OCI-M2 (cell line): ENCODE results near the gene SLC51B.
"Not testable (repeated sequence)": the region's sequence is repeated elsewhere in the genome, so short reads cannot be mapped to it uniquely, and the experiment has no call there.

ENCODE experiments used
- DNase-seq: peaks from one replicate; lab custom pipeline; 2025; ENCODE audit not compliant: unreplicated experiment; lab: John Stamatoyannopoulos, UW

The SLC51B gene

DNA sequence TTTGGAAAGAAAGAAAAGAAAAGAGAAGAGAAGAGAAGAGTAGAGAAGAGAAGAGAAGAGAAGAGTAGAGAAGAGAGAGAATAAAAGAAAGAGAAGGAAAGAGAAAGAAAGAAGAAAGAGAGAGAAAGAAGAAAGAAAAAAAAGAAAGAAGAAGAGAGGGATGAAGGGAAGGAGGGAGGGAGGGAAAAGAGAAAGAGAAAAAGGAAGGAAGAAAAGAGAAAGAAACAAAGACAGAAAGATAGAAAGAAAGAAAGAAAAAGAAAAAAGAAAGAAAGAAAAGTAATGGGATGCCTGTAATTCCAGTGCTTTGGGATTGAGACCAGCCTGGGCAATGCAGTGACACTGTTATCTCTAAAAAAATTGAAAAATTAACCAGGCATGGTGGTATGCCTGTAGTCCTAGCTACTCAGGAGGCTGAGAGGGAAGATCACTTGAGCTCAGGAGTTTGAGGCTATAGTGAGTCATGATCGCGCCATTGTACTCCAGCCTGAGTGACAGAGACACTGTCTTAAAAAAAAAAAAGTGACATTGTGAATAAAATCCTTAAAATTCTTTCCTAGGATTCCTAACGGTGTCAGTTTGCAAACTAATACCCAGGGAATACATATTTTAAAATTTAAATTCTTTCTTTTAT, 20.9 kb downstream of the SLC51B start:
- DNase-seq: no peak

DNA sequence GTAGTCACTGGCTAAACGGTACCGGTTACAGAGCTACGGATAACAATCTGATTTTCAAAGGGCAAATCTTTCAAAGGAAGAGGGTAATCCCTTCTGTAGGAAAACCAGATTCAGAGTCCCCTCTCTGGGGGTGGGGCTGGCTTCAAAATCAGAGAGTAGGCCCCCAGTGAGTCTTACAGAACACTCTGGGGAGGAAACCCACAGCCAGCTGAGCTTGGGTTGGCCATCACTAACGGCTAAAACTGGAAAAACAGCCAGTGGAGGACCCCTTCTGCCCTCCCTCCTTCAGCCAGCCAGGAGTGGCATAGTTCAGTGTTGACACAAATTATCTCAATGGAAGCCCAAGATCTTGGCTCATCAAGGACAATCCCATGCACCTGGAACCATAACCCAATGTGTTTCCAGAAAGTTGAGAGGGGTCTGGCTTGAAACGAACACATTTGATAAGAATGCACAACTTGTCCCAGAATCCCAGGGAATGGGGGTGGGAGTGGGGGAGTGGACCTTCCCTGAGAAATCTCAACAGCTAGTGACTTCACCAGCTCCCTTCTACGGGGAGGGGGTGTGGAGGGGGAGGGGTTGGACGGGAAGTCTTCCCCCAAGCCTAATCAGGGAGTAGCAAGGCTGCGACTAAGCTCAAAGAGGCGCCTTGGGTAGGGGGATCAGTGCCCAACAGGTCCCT, 21.6 kb downstream of the SLC51B start:
- DNase-seq: no peak

DNA sequence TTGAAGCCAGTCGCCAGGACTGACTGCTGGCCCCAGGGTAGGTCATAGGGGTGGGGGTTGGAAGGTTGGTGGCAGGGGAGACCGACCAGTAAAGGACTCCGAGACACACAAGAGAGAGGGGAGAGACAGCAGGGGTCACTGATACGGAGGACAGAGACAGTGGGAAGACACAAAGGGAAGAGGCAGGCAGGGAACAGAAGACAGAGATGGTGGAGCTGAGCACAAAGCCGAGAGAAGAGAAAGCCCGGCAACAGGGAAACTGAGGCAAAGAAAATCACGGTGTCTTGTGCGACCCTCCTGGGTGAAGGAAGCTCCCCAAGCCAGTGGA, 22.1 kb downstream of the SLC51B start:
- no peak for DNase-seq

DNA sequence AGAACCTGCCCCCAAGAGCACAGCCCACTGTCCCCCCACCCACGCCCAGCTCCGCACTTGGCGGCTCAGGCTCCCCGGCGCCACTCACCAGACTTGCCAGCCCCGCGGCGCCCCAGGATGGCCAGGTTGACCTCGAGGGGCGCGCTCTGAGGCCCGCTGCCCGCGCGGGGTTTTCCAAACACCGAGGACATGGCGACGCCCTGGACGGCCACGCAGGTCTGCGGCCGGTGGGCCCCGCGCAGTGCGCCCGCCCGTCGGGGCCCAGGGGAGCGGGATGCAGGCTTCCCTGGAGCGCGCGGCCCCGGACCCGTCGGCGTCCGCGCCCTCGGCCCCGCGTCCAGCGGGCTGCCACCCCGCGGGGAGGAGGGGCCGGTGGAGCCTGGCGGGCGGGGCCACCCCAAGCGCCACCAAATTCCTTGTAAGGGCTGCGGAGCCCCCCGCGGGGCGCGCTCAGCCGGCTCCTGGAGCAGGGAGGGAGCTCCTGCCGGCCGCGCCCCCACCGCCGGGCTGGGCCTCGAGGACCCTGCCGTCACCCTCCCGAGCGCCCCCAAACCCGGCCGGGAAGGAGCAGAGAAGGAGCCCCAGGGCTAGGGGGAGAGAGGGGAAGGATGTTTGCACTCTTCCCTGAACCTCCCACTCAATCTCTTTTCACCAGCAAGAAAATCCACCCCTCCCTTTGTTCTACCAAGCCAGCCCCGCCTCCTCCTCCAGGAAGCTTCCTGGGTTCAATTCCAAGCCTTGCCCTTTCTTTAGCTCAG, 22.6 kb downstream of the SLC51B start, which contains the start of gene RASL12:
TSS of gene RASL12 (minus strand) at position 347 of the 758 bp plus-strand sequence. CDS start at position 191, 156 bp downstream.
- no peak for DNase-seq

DNA sequence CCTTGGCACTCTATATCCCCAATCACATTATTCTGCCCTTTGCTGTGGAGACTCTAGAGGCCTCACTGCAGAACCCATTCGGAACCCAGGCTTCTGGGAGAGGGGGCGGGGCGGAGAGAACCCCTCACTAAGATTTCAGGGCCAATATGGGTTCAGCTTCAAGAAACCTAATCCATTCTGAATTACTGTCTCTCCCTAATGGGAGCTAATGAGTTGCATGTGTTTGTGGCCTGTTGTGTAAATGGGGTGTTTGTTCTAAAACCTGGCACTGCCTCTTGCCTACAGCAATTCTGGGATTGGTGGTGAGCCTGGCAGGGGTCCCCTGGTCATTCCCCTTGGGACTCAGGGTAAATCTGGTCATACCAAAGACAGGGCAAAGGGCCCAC, 23.2 kb downstream of the SLC51B start:
- DNase-seq: no peak

DNA sequence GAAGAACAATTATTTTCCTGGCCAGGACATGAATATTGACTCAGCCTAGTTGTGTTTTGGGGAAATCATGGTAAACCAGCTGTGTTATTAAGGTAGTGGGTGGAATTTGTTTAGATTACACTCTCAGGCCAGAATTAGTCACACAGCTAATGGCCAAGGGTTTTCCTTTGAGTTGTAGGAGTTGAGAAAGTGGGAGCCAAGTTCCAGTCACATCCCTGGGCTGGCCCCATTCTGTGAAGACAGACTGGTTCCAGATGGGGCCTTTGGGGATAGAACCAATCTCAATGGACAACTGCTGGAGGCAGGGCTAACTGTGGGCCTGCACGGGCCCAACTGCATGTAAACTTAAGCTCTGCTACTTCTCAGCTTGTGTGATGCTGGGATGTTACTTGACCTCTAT, 24.0 kb downstream of the SLC51B start:
- no peak for DNase-seq

DNA sequence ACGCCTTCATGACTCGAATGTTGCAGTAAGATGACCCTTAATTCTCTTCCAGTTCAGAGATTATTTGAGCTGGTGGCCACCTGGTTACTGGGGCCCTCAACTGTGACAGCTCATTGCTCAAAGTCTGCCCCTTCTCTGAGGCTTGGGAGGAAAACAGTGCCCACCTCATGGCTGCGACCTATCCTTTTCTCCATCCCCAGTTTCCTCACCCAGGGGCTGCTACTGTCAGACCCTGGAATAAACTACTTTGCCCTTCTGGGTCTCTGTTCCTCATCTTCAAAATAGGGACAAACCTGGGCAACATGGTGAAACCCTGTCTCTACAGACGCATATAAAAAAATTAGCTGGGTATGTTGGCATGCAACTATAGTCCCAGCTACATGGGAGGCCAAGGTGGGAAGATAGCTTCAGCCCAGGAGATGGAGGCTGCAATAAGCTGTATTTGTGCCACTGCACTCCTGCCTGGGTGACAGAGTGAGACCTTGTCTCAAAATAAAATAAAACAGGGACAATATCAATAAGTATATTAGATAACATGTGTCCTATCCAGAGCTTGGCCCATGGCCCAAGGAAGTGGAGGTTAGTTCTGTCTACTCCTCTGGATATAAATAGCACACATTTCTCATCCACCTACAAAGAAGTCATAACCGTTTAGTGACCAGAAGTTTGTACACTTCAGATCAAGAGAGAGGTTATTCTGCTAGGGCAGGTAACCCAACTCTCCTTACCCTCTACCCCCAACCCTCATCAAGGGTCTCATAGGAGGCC, 24.8 kb downstream of the SLC51B start:
- DNase-seq: no peak

DNA sequence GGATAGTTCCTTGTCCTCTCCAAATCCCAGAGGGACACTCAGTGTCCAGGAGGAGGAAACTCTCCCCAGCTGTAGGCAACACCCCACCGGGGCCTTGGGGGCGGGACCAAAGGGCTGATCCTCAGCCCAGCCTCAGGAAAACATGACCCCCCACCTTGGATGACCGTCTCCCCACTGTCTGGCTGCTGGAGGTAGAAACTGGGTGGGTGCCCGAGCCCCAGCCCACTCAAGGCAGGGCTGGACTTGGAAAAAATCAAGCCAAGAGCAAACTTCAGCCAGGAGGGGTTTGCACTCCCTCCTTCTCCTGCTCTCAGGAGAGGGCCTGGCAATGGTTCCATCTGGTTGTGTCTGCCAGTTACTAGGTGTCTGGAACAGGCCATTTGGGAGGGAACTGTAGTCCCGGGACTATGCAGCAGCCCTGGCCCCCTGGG, 26.2 kb downstream of the SLC51B start:
- DNase-seq: no peak

DNA sequence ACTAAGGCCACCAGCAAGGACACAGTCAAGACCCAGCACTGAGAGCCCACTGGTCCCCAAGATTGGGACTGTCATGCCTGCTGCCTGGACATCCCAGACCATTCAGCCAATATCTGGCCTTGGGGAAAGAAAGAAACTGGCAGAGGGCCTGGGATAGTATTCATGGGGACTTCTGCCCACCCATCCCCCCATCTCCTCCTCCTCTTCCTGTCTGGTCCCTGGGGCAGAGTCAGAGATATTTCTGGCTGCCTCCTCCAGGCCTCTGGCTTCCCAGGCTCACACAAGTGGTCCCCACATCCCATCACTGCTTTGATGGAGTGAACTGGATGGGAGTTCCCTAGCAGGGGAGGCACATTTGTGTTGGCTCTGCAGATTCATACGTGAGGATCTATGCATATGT, 26.8 kb downstream of the SLC51B start:
- no peak for DNase-seq

DNA sequence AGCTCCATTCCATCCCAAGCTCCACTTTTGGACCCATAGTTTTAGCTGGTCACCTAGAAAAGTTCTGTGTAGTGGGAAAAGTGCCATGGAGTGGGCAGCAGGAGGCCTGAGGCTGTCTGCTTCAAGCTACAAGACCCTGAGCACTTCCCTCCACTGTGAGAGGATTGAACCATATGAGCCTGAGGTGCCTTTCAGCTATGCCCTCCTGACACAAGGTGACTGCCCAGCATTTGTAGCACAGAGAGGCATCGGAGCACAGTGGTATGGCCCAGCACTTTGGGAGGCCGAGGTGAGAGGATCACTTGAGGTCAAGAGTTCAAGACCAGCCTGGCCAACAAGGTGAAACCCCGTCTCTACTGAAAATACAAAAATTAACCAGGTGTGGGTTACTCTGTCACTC, 27.4 kb downstream of the SLC51B start:
- DNase-seq: no peak

DNA sequence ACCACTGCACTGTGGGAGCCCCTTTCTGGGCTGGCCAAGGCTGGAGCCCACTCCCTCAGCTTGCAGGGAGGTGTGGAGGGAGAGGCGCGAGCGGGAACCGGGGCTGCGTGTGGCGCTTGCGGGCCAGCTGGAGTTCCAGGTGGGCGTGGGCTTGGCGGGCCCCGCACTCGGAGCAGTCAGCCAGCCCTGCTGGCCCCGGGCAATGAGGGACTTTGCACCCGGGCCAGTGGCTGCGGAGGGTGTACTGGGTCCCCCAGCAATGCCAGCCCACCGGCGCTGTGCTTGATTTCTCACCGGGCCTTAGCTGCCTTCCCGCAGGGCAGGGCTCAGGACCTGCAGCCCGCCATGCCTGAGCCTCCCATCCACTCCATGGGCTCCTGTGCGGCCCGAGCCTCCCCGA, 29.8 kb downstream of the SLC51B start:
- not testable (repeated sequence) for DNase-seq

DNA sequence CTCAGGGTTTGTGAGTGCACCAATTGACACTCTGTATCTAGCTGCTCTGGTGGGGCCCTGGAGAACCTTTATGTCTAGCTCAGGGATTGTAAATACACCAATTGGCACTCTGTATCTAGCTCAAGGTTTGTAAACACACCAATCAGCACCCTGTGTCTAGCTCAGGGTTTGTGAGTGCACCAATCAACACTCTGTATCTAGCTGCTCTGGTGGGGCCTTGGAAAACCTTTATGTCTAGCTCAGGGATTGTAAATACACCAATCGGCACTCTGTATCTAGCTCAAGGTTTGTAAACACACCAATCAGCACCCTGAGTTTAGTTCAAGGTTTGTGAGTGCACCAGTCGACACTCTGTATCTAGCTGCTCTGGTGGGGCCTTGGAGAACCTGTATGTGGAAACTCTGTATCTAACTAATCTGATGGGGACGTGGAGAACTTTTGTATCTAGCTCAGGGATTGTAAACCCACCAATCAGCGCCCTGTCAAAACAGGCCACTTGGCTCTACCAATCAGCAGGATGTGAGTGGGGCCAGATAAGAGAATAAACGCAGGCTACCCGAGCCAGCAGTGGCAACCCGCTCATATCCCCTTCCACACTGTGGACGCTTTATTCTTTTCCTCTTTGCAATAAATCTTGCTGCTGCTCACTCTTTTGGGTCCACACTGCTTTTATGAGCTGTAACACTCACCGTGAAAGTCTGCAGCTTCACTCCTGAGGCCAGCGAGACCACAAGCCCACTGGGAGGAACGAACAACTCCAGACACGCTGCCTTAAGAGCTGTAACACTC, 30.6 kb downstream of the SLC51B start:
- not testable (repeated sequence) for DNase-seq

DNA sequence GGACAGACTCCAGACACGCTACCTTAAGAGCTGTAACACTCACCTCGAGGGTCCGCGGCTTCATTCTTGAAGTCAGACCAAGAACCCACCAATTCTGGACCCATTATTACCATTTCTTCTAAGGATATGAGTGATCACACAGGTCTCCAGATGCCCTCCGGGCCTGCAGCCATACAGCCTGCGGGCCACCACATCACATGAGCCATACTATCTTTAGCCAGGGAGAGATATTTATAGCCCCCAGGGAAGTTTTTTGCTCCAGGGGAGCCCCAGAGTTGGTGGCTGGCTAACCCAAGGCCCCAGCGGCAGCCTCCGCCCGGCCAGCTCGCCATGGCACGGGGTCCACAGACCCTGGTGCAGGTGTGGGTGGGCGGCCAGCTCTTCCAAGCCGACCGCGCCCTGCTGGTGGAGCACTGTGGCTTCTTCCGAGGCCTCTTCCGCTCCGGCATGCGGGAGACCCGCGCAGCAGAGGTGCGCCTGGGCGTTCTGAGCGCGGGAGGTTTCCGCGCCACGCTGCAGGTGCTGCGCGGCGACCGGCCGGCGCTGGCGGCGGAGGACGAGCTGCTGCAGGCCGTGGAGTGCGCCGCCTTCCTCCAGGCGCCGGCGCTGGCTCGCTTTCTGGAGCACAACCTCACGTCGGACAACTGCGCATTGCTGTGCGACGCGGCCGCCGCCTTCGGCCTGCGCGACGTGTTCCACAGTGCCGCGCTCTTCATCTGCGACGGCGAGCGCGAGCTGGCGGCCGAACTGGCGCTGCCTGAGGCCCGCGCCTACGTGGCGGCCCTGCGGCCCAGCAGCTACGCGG, 31.5 kb downstream of the SLC51B start, which contains the start of gene KBTBD13:
TSS of gene KBTBD13 (plus strand) at position 261 of the 805 bp plus-strand sequence. CDS start at position 331, 70 bp downstream.
- DNase-seq: no peak

DNA sequence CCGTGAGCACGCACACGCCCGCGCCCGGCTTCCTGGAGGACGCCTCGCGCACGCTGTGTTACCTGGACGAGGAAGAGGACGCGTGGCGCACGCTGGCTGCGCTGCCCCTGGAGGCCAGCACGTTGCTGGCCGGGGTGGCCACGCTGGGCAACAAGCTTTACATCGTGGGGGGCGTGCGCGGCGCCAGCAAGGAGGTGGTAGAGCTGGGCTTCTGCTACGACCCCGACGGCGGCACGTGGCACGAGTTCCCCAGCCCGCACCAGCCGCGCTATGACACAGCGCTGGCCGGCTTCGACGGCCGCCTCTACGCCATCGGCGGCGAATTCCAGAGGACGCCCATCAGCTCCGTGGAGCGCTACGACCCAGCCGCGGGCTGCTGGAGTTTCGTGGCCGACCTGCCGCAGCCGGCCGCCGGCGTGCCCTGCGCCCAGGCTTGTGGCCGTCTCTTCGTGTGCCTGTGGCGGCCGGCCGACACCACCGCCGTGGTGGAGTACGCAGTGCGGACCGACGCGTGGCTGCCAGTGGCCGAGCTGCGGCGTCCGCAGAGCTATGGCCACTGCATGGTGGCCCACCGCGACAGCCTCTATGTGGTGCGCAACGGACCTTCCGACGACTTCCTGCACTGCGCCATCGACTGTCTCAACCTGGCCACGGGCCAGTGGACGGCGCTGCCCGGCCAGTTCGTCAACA, 32.2 kb downstream of the SLC51B start:
- DNase-seq: no peak

DNA sequence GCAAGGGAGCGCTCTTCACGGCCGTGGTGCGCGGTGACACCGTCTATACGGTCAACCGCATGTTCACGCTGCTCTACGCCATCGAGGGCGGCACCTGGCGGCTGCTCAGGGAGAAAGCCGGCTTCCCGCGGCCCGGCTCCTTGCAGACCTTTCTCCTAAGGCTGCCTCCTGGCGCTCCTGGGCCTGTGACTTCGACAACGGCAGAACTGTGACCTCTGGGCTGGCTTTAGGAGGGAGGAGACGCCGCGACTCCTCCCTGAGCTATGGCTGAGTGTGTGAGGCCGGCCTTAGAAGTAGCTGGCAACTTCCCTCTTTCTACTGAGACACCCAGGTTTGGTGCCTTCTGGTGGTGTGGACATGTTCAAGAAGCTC, 32.8 kb downstream of the SLC51B start:
- no peak for DNase-seq

DNA sequence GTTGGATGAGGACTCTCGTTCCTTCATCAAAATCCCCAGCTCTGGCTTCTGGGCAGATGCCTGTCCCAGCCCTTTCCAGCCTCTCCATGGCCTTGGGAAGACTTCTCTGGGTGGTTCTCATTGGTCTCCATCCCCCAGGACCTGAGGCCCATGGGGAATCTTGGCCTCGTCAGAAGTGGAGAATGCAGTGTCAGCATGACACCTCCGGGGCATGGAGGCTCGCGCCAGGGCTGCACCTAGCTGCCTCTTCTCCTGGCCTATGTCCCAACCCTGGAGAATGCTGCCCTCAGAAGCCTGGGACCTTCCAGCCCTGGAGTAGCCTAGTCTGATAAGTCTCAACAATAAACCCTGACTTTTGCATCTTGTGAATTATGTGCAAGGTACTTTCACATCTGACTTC, 34.4 kb downstream of the SLC51B start:
- no peak for DNase-seq

DNA sequence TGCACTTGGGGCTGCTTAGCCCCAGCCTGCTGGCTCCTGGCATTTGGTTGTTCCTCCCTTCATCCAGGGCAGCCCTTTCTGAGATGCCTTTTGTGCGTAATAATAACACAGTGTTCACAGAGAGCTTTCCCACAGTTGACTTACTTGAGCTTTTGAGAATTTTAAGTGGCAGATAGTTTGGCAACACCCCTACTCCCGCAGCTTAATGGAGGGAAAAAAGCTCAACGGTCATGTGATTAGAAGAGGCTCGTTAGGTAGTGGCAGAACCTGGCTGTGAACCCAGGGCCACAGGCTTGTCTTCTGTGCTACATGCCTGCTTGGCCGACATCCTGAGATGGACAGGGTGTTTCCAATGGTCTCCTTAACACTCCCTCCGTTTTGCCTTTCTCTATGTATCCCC, 36.1 kb downstream of the SLC51B start:
- no peak for DNase-seq

DNA sequence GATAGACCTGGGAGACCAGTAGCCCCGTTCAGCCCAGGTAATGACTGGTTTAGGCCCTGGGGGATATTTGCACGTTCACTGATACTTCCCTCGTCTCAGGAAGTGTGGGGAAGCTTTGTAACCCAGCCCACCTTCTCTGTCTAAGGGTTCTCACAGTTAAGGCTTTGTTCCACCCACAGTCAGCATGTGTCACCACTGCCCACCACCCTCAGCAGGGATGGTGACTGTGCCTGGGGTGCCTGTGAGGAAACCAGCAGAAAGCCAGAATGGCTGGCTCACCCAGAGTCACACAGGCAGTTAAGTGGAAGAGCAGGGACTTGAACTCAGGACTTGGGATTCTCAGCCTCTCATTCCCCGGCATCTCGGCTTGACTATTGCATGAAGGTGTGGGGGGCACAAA, 36.6 kb downstream of the SLC51B start:
- no peak for DNase-seq

DNA sequence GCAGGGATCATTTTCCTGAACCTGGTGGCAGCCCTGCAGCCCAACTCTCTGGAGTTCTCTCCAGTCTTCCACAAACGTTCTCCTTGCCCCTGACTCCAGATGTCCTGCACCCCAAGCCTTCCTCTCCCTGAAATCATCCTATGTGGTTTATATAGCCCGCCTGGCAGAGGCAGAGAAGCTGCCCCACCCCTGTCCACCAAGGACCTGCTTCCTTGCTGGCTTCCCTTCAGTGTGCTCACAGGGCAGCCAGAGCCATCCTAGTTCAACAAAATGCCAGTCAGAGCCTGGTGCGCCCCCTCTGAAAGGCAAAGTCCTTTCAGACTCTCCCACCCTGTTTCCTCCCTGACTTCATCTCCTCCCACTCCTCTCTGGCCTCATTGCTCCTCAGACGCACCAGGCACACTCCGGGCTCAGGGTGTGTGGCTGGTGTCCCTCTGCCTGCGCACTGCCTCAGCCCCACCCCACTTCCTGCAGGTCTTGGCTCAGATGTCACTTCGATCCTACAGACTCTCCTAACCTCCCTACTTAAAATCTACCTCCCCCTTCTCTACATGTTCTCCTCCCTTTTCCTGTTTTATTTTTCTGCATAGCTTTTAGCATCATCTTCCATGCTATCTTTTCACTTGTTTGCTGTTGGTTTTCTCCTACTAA, 37.2 kb downstream of the SLC51B start:
- DNase-seq: no peak
